Stimulated activated CD4-positive, alpha-beta T cell treated with anti-CD3 and anti-CD28 coated beads, Interleukin-4, amount 100 ng/mL, for 4 hours (primary cell): ENCODE data around the gene SLC2A4.
A peak's percentile ranks its signal among the peaks of the same experiment; 100 is the strongest.
"Not testable (repeated sequence)": the region's sequence is repeated elsewhere in the genome, so short reads cannot be mapped to it uniquely, and the experiment has no call there.

Source experiments
- DNase-seq, 2 experiments: peaks; one replicate each; pipeline ENCODE4 v3.0.0-alpha.2; 2020

Gene SLC2A4

DNA sequence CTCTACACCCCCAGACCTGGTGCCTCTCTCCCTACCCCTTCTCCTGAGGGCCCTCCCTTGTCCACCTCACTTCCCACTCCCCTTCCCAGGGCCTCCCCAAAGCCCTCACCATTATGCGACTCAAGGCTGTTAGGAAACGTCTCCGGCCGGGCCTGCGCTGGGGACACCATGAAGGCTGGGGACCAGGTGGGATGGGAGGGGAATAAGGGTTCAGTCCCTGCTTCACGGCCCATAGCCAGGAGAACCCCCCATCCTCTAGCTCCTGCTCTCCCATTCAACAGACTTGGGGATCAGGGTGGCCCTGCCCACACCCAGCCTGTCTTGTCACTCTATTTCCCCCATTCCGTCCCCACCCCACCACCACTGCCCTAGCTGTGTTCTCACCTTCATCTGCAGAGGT, 45.5 kb downstream of the SLC2A4 start:
- DNase-seq = no peak

DNA sequence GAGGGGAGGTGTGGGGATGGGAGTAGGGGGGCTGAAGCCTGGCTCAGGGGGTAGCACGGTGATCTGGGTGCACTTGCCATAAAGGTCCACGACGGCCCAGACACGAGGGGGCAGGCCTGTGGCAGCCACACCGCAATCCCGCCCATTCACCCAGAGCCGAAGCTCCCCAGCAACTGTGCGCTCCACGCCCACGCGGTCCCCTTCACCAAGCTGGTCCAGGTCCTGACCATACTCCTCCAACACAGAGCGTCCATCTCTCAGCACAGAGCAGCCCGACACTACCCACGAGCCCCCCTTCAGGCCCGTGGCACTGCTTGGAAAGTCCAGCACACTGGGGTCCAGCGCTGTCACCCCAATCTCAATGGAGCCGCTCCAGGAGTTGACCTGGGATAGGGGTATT, 46.0 kb downstream of the SLC2A4 start:
- no peak for DNase-seq

DNA sequence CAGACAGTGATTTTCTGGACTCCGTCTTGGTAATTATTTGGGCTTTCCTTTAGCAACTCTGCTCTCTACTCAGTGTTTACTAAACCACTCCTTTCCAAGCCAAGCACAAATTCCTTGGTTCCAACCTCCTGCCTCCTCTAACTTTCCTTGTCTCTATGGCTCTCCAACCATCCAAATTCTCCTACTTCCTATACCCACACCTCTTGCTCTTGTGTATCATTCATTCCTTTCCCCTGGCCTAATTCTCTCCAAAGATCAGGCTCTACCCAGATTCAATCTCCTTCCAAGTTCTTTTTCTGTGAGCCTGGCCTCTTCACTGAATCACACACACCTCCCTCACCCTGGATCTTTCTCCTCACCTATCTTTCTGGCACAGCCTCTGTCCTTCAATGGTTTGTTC, 46.5 kb downstream of the SLC2A4 start:
- DNase-seq = no peak

DNA sequence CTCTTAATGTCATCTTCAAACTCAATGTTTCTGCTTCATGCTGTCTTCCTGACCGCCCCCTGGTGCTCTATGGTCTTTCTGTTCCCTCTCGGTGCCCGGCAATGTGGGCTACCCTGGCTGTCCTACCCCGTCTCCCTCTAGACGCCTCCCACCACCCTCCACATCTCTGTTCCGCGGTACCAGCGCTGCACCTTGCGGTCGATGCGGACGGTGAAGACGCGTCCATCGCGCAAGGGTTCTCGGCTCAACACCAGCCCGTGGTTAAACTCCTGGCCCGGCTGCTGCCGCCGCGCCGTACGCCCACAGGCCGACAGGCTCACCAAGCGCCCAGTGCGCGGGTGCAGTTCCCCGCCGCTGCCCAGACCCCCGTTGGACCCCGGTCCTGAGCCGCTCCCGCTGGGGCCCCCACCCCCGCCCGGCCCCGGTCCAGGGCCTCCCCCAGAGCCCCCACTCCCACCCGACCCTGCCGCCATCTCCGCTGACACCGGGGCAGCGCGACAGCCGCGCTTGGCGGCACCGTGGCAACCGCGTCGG, 47.4 kb downstream of the SLC2A4 start, which contains the start of gene NEURL4:
NEURL4 (minus strand) TSS at position 496 of the 534 bp plus-strand sequence; CDS start at position 473, 23 bp downstream.
- no peak for DNase-seq

DNA sequence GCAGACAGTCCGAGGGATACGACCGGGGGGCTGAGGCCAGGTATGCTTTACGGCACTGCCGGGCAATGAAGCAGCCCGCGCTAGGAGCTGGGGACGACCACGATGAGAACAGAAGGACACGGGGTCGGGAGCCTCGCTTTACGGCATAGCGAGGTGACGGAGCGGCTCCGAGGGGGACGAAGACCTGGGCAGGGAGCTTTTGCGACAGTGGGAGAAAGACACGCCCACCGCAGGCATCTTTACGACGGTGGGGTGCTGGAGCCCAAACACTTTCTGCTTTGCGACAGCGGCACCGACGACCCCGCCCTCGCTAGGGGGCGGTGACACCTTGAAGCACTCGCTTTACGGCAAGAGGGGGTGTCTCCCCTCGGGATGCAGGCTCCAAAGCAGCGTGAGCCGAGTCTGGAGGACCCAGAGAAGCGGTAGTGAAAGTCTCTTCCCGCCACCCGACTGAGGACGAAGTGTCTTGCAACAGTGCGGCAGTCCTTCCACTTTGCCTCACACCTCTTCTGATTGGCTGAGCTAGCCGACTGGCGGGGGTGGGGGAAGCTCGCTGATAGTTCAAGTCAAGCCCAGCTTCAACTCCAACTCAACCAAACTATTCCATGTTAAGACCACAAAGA, 48.0 kb downstream of the SLC2A4 start:
- peak; percentile 90 to 96 for DNase-seq

DNA sequence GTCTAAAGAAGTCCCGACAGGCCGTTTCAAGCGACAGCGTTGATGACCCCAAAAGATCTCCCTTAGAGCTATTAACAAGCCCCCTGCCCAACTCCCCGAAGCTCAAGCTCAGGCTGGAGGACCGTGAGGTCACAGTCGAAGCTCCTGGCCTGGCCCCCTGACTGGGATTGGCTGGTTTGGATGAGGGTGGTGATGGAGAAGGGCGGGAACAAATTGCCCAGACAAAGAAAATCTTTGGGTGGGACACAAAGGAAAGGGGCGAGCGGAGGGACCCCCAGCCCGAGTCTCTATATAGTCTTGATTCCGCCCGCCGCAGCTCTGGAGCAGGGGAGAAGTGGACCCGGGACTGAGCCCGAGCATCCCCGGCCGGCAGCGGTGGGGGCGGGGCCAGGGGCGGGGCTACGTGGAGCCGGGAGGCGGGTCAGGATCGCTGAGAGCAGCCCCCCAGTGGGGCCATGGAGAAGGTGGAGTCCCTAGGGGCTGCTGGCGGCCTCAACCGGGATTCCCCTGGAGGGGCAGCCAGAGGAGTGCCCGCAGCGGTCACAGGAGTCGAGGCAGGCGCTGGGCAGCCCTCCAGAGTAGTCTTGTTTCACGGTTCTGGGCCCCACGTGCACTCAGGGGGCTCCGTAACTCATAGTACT, 48.6 kb downstream of the SLC2A4 start:
- DNase-seq = peak; percentile 72 to 76

DNA sequence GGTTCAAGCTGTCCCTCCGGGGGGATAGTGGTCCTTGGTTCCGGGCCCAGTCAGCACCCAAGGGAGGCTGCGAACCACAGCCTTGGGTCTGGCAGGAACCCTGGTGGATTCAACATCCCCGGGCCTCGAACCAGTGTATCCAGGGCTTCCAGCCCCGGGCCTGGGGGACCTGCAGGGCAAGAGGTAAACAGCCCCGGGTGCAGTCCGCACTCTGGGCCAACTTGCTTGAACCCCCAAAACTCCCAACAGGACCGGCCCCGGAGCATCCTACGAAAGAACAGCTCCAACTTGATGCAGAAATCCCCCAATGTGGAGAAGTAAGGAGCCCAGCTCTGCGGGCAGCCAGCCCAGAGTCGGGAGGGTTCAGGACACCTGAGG, 49.1 kb downstream of the SLC2A4 start:
- no peak for DNase-seq

DNA sequence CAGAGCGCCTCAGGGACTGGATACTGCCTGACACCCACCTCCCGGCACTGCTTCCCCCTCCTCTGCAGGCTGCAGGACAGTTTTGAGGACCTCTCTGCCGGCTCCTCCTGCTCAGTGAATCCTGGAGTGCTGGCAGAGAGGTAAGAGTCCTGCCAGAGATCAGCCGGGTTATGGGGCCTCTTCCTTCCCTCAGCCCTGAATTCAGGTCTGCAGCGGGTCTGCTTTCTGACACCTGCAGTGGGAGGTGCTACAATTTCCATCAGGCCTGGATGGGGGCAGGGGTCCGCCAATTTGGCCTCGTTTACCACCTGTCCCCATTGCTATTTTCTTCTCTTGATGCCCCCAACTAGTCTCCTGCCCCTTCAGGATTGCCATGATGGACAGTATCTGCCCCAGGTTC, 50.6 kb downstream of the SLC2A4 start:
- DNase-seq = no peak

DNA sequence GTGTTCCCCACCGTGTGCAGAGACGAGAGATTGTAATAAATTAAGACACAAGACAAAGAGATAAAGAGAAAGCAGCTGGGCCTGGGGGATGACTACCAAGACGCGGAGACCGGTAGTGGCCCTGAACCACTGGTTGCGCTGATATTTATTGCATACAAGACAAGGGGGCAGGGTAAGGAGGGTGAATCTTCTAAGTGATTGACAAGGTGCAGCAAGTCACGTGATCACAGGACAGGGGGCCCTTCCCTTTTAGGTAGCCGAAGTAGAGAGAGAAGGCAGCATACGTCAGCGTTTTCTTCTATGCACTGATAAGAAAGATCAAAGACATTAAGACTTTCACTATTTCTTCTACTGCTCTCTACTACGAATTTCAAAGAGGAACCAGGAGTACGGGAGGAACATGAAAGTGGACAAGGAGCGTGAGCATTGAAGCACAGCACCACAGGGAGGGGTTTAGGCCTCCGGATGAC, 51.1 kb downstream of the SLC2A4 start:
- not testable (repeated sequence) for DNase-seq

DNA sequence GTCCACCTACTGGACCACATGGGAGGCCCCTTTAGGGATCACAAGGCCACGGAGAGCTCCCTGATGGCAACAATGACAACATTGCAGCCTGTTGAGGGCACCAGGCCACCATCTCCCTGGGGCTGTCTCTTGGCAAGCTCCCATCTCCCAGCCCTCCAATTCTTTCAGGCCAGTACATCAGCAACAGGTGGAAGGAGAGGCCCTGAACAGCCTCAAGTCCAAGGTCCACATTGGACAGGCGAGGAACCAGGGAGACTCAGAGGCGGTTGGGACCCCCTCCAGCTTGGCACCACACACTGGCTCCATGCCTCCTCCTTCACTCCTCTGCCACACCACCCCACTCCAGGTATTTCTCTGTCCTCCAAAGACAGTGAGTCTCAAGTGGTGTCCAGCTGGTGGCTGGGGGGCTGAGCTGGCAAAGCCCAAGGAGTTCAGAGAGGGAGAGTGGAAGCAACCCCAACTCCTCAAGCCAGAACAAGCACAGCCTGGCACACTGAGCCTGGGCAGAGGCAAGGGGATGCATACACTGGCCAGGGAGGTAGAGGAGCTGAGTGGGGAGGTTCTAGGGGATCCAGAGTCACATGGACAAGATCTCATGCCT, 53.5 kb downstream of the SLC2A4 start:
- no peak for DNase-seq

DNA sequence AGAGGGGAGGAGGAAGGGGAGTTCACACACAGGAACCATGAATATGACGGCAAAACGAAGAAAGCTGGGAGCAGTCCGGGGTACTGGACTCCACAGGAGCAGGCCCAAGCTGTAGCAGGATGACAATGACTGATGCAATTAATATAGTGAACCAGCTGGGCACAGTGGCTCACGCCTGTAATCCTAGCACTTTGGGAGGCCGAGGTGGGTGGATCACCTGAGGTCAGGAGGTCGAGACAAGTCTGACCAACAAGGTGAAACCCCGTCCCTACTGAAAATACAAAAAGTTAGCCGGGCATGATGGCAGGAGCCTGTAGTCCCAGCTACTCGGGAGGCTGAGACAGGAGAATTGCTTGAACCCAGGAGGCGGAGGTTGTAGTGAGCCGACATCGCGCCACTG, 54.2 kb downstream of the SLC2A4 start:
- DNase-seq = not testable (repeated sequence)

DNA sequence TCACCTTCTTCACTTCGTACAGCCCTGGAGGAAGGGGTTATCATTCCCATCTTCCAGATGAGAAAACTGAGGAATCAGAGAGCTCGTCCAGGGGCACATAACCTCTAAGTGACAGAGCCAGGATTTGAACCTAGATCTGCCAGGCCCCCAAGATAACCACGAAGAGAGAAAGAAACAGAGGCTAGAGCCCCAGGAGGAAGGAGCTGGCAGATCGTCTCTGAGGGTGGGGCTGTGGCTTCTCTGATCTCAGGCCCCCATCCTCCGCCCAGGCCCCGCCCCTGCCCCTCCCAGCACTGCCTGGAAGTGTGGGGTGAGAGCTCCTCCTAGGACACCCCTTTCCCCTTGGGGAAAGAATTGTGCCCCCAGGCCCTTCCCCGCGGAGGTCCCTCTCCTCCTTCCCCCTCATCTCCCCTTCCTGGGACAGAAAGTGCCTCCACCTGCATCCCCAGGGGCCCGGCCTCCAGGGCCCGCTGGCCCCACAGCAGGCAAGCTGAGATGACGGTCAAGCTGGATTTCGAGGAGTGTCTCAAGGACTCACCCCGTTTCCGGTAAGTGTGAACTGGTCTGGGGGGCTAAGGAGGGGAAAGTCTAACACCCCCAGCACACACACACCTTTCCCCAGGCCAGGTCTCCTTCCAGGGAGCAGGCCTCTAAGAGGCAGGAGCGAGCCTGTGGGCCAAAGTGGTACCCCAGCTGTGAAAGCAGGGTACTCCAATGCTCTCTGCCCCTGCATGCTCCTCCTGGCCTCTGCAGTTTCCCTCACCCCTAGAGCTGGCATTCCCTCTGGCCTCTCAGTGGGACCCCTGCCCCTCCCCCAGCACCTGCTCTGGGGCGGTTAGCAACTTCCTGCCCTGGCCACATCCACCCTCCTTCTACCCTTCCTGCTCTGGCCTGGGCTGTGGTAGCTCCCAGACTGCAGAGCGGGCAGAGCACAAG, 55.0 kb downstream of the SLC2A4 start, which contains the start of gene ACAP1:
ACAP1 (plus strand) TSS at position 290 of the 936 bp plus-strand sequence; CDS start at position 496, 206 bp downstream.
- DNase-seq = peak; percentile 82

DNA sequence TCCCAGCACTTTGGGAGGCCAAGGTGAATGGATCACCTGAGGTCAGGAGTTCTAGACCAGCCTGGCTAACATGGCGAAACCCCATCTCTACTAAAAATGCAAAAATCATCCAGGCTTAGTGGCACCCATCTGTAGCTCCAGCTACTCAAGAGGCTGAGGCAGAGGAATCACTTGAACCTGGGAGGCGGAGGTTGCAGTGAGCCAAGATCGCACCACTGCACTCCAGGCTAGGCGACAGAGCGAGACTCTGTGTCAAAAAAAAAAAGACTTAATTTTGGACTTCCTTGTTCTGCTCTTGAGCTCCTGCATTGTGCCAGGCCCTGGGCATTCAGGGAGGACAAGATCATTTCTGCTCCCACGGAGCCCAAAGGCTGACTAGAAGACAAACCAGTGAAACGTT, 56.1 kb downstream of the SLC2A4 start:
- DNase-seq = not testable (repeated sequence)
